GM19025 (cell line): Measurements from ENCODE around the gene AASDH.

ENCODE experiments used
- ATAC-seq: cut with Tn5 transposase; IDR thresholded peaks from one replicate; pipeline ENCODE4 v1.9.1; 2021; ENCODE audit warnings: mild to moderate bottlenecking, low read depth, moderate library complexity; ENCODE audit not compliant: unreplicated experiment

The AASDH gene

GRCh38 chr4:56288663-56289062, 98.6 kb downstream of the AASDH start:
- ATAC-seq = no peak
